Liver (tissue), 3 donors: ENCODE results near the gene CRK.

Experiments used
- EGR1 ChIP-seq, 2 donors: IDR thresholded peaks; 2 replicates each; pipeline ENCODE4 v1.6.1; 2016 to 2018; ENCODE audit warnings: antibody characterized with exemption in 2 of 2, low read depth in 2 of 2
- GABPA ChIP-seq, 2 donors: IDR thresholded peaks in 1 of 2; conservative IDR thresholded peaks in 1 of 2; 2 replicates each; pipeline ENCODE4 v1.6.1; 2016; ENCODE audit warnings: antibody characterized with exemption in 2 of 2, mild to moderate bottlenecking in 1 of 2, moderate library complexity in 1 of 2
- NR2F2 ChIP-seq: IDR thresholded peaks from 2 replicates; pipeline ENCODE4 v1.6.1; 2016; ENCODE audit warnings: antibody characterized with exemption
- SP1 ChIP-seq: IDR thresholded peaks from 2 replicates; pipeline ENCODE4 v1.6.1; 2018; ENCODE audit warnings: antibody characterized with exemption, mild to moderate bottlenecking
- TAF1 ChIP-seq: conservative IDR thresholded peaks from 2 replicates; pipeline ENCODE4 v1.6.1; 2016; ENCODE audit warnings: antibody characterized with exemption, mild to moderate bottlenecking
- TF ChIP-seq, protein P1 (sequence below): fragments of 150-350 bp; IDR thresholded peaks from 2 replicates; pipeline ENCODE4 v1.5.1; 2017; ENCODE audit warnings: improper control_type of control experiment, low read depth, low read length; ENCODE audit not compliant: missing input control
- TF ChIP-seq, protein P2 (sequence below): IDR thresholded peaks from 2 replicates; pipeline ENCODE4 v1.6.1; 2016; ENCODE audit warnings: antibody characterized with exemption
- donor health status: healthy.
- donor health status: healthy.

GRCh38 chr17:1494203-1494602 lies 38.2 kb upstream of the CRK start:
- TF ChIP-seq NR2F2, result no peak
- no peak for TF ChIP-seq EGR1 (IDR thresholded peaks at IDR 0.05; ENCODE audit: low read depth in 2 of 2)
- TF ChIP-seq GABPA (IDR thresholded peaks at IDR 0.05 in 1 of 2, conservative IDR thresholded peaks at IDR 0.05 in 1 of 2), result no peak
- TF ChIP-seq SP1, result no peak
- TF ChIP-seq, protein P1, sequence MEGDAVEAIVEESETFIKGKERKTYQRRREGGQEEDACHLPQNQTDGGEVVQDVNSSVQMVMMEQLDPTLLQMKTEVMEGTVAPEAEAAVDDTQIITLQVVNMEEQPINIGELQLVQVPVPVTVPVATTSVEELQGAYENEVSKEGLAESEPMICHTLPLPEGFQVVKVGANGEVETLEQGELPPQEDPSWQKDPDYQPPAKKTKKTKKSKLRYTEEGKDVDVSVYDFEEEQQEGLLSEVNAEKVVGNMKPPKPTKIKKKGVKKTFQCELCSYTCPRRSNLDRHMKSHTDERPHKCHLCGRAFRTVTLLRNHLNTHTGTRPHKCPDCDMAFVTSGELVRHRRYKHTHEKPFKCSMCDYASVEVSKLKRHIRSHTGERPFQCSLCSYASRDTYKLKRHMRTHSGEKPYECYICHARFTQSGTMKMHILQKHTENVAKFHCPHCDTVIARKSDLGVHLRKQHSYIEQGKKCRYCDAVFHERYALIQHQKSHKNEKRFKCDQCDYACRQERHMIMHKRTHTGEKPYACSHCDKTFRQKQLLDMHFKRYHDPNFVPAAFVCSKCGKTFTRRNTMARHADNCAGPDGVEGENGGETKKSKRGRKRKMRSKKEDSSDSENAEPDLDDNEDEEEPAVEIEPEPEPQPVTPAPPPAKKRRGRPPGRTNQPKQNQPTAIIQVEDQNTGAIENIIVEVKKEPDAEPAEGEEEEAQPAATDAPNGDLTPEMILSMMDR, result no peak
- TF ChIP-seq, protein P2, sequence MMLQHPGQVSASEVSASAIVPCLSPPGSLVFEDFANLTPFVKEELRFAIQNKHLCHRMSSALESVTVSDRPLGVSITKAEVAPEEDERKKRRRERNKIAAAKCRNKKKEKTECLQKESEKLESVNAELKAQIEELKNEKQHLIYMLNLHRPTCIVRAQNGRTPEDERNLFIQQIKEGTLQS, result no peak
- no peak for TF ChIP-seq TAF1
